Embryonic facial prominence (tissue), 1 donor: ENCODE measurements around the gene MTAP.

Experiments
- DNase-seq: peaks from one replicate; pipeline ENCODE4 v3.0.0-alpha.2; 2016; ENCODE audit errors: extremely low spot score

The MTAP gene

GRCh38 chr9:21802418-21803000 is at the start of gene MTAP:
TSS of gene MTAP (plus strand) at chr9:21802636. CDS start at chr9:21802749, 113 bp downstream.
- peak; percentile 87 for DNase-seq

- no peak for DNase-seq
These were observed 48.9 kb upstream of the MTAP start for GRCh38 chr9:21753523-21753922.

GRCh38 chr9:21754741-21755140 is 47.7 kb upstream of the MTAP start:
- DNase-seq: no peak

GRCh38 chr9:21758540-21758939 is 43.9 kb upstream of the MTAP start:
- DNase-seq: no peak

GRCh38 chr9:21761309-21761901 is 41.0 kb upstream of the MTAP start:
- no peak for DNase-seq

GRCh38 chr9:21762064-21762463 is 40.4 kb upstream of the MTAP start:
- no peak for DNase-seq

- no peak for DNase-seq
These were observed 37.6 kb upstream of the MTAP start for GRCh38 chr9:21764846-21765245.

- DNase-seq: no peak
These were observed 36.3 kb upstream of the MTAP start for GRCh38 chr9:21766096-21766495.

- DNase-seq: no peak
These were observed 31.4 kb upstream of the MTAP start for GRCh38 chr9:21770871-21771560.

GRCh38 chr9:21777701-21778100 is 24.7 kb upstream of the MTAP start:
- DNase-seq: no peak

GRCh38 chr9:21778304-21778703 is 24.1 kb upstream of the MTAP start:
- DNase-seq: no peak

- no peak for DNase-seq
These were observed 23.0 kb upstream of the MTAP start for GRCh38 chr9:21779397-21779796.

GRCh38 chr9:21781656-21782055 is 20.8 kb upstream of the MTAP start:
- no peak for DNase-seq

GRCh38 chr9:21782205-21782604 is 20.2 kb upstream of the MTAP start:
- no peak for DNase-seq

- DNase-seq: no peak
These were observed 13.7 kb upstream of the MTAP start for GRCh38 chr9:21788752-21789151.

GRCh38 chr9:21789541-21790037 is 12.8 kb upstream of the MTAP start:
- peak; percentile 75 for DNase-seq

- no peak for DNase-seq
These were observed 7.0 kb upstream of the MTAP start for GRCh38 chr9:21795483-21795882.

GRCh38 chr9:21796768-21797167 is 5.7 kb upstream of the MTAP start:
- no peak for DNase-seq

GRCh38 chr9:21800931-21801682 is 1.3 kb upstream of the MTAP start:
- DNase-seq: no peak

- peak; percentile 42 for DNase-seq
These were observed 586 bp upstream of the MTAP start for GRCh38 chr9:21801683-21802417.

GRCh38 chr9:21803649-21804048 is 1.2 kb downstream of the MTAP start:
- DNase-seq: no peak

- no peak for DNase-seq
These were observed 1.9 kb downstream of the MTAP start for GRCh38 chr9:21804331-21804730.
